MM.1S (cell line): ENCODE data around the gene ADCY9.

Source experiments
- DNase-seq: peaks from one replicate; pipeline ENCODE4 v3.0.0-alpha.2; 2015
- H2AFZ ChIP-seq: fragments of 300-600 bp; sonication (generic); 2 replicates; pipeline ENCODE4 v1.6.0; 2016; ENCODE audit warnings: antibody characterized with exemption, low read length
- H3F3A ChIP-seq: fragments of 300-600 bp; sonication (generic); 2 replicates; pipeline ENCODE4 v1.6.1; 2016; ENCODE audit warnings: mild to moderate bottlenecking, antibody characterized with exemption, low read length, moderate library complexity, mixed read lengths; ENCODE audit not compliant: insufficient read depth
- H3K27ac ChIP-seq: fragments of 300-600 bp; sonication (generic); 2 replicates; pipeline ENCODE4 v1.5.1; 2016; ENCODE audit warnings: mild to moderate bottlenecking, low read length
- H3K27me3 ChIP-seq: fragments of 300-600 bp; sonication (generic); replicated peaks from 2 replicates; pipeline ENCODE4 v1.6.0; 2016; ENCODE audit warnings: low read length; ENCODE audit not compliant: insufficient read depth
- H3K36me3 ChIP-seq: fragments of 300-600 bp; sonication (generic); replicated peaks from 2 replicates; pipeline ENCODE4 v1.6.1; 2016; ENCODE audit warnings: mild to moderate bottlenecking, low read length, mixed read lengths; ENCODE audit not compliant: insufficient read depth
- H3K4me1 ChIP-seq: fragments of 300-600 bp; sonication (generic); 2 replicates; pipeline ENCODE4 v1.6.1; 2016; ENCODE audit warnings: low read length, mixed read lengths
- H3K4me2 ChIP-seq: fragments of 300-600 bp; sonication (generic); 2 replicates; pipeline ENCODE4 v1.6.0; 2016; ENCODE audit warnings: low read depth, low read length
- H3K4me3 ChIP-seq: fragments of 300-600 bp; sonication (generic); 2 replicates; pipeline ENCODE4 v1.5.1; 2016; ENCODE audit warnings: low read length, mixed read lengths
- H3K79me2 ChIP-seq: fragments of 300-600 bp; sonication (generic); 2 replicates; pipeline ENCODE4 v1.6.1; 2016; ENCODE audit warnings: mixed run types, low read length, mixed read lengths
- H3K9ac ChIP-seq: fragments of 300-600 bp; sonication (generic); 2 replicates; pipeline ENCODE4 v1.6.1; 2016; ENCODE audit warnings: low read length, mixed read lengths
- H3K9me2 ChIP-seq: fragments of 300-600 bp; sonication (generic); replicated peaks from 2 replicates; pipeline ENCODE4 v1.6.1; 2016; ENCODE audit warnings: mild to moderate bottlenecking, low read length, mixed read lengths; ENCODE audit not compliant: insufficient read depth
- H3K9me3 ChIP-seq: fragments of 300-600 bp; sonication (generic); replicated peaks from 2 replicates; pipeline ENCODE4 v1.6.1; 2016; ENCODE audit warnings: mild to moderate bottlenecking, low read length, mixed read lengths; ENCODE audit not compliant: insufficient read depth
- H4K20me1 ChIP-seq: fragments of 300-600 bp; sonication (generic); 2 replicates; pipeline ENCODE4 v1.6.1; 2016; ENCODE audit warnings: mild to moderate bottlenecking, low read length, moderate library complexity, mixed read lengths; ENCODE audit not compliant: insufficient read depth
- CTCF ChIP-seq: fragments of 300-600 bp; sonication (generic); IDR thresholded peaks from 2 replicates; pipeline ENCODE4 v1.5.1; 2016; ENCODE audit warnings: antibody characterized with exemption, low read length, mixed read lengths
- EZH2 ChIP-seq: fragments of 300-600 bp; sonication (generic); optimal IDR thresholded peaks from 2 replicates; pipeline ENCODE3; 2017; ENCODE audit warnings: low read depth, mild to moderate bottlenecking, antibody characterized with exemption, low read length, mixed read lengths
- EZH2phosphoT487 ChIP-seq: fragments of 300-600 bp; sonication (generic); IDR thresholded peaks from 2 replicates; pipeline ENCODE4 v1.6.1; 2018; ENCODE audit warnings: antibody characterized with exemption, low read length

The ADCY9 gene

GRCh38 chr16:4114257-4115208 lies 1.7 kb downstream of the ADCY9 start:
- no peaks in the 10 kb centered on the region for H3K9me2 ChIP-seq
- H4K20me1 ChIP-seq: no peaks in the 10 kb centered on the region
- no peaks in the 10 kb centered on the region for H3F3A ChIP-seq
- no peak overlapping the region for H3K9ac ChIP-seq
- no peaks in the 10 kb centered on the region for H3K9me3 ChIP-seq
- H3K27me3 ChIP-seq: peaks cover 17% of the 10 kb centered on the region
- DNase-seq: no peak
- H2AFZ ChIP-seq: no peak overlapping the region
- no peak overlapping the region for H3K27ac ChIP-seq
- H3K4me2 ChIP-seq: no peak overlapping the region
- no peaks in the 10 kb centered on the region for H3K79me2 ChIP-seq
- H3K4me3 ChIP-seq: no peak overlapping the region
- no peaks in the 10 kb centered on the region for H3K4me1 ChIP-seq
- no peaks in the 10 kb centered on the region for H3K36me3 ChIP-seq
- no peak for TF ChIP-seq EZH2
- TF ChIP-seq EZH2phosphoT487: no peak
- TF ChIP-seq CTCF: no peak

- no peak overlapping the region for H3K9ac ChIP-seq
- no peaks in the 10 kb centered on the region for H3K4me1 ChIP-seq
- H3F3A ChIP-seq: no peaks in the 10 kb centered on the region
- H4K20me1 ChIP-seq: no peaks in the 10 kb centered on the region
- no peaks in the 10 kb centered on the region for H3K9me2 ChIP-seq
- no peak overlapping the region for H3K27ac ChIP-seq
- H3K79me2 ChIP-seq: no peaks in the 10 kb centered on the region
- no peaks in the 10 kb centered on the region for H3K36me3 ChIP-seq
- H3K4me3 ChIP-seq: no peak overlapping the region
- TF ChIP-seq CTCF (no peak), EZH2phosphoT487 (no peak), EZH2 (no peak)
- H2AFZ ChIP-seq: no peak overlapping the region
- H3K27me3 ChIP-seq: peaks cover 17% of the 10 kb centered on the region
- H3K4me2 ChIP-seq: no peak overlapping the region
- no peaks in the 10 kb centered on the region for H3K9me3 ChIP-seq
- no peak for DNase-seq
Observed at GRCh38 chr16:4113358-4114256, 2.6 kb downstream of the ADCY9 start.

- 0 out of 2 replicates have a peak, but pooled peaks cover 4% of the 10 kb centered on the region for H3K4me1 ChIP-seq
- H3K9me2 ChIP-seq: no peaks in the 10 kb centered on the region
- H3K27ac ChIP-seq: no peak overlapping the region
- H3K36me3 ChIP-seq: no peaks in the 10 kb centered on the region
- no peak overlapping the region for H3K4me2 ChIP-seq
- no peaks in the 10 kb centered on the region for H3K79me2 ChIP-seq
- no peaks in the 10 kb centered on the region for H4K20me1 ChIP-seq
- H3F3A ChIP-seq: no peaks in the 10 kb centered on the region
- no peak overlapping the region for H3K4me3 ChIP-seq
- no peak for DNase-seq
- H3K9me3 ChIP-seq: no peaks in the 10 kb centered on the region
- H2AFZ ChIP-seq: no peak overlapping the region
- H3K9ac ChIP-seq: no peak overlapping the region
- no peak for TF ChIP-seq CTCF
- TF ChIP-seq EZH2phosphoT487: no peak
- no peak for TF ChIP-seq EZH2
- H3K27me3 ChIP-seq: peaks cover 17% of the 10 kb centered on the region
Observed at GRCh38 chr16:4111748-4112696, 4.2 kb downstream of the ADCY9 start.
